Right ventricle myocardium inferior (tissue), 1 donor: ENCODE results near the gene FAM72C. TPM values are rescaled to one million over a fixed set of nuclear protein-coding genes. Genes with fewer than 3 reads are reported as not detected.
"Not testable (repeated sequence)": the region's sequence is repeated elsewhere in the genome, so short reads cannot be mapped to it uniquely, and the experiment has no call there.

Experiments
- ATAC-seq: fragments of 200-7000 bp; cut with Tn5 transposase; one replicate; pipeline ENCODE4 v1.9.1; 2020; ENCODE audit warnings: mild to moderate bottlenecking, moderate library complexity
- DNase-seq: peaks from one replicate; pipeline ENCODE4 v3.0.0; 2021; ENCODE audit errors: missing footprints
- intact Hi-C: fragments of 100-400 bp; cut with DNase I; formaldehyde crosslinking; loops from one replicate; pipeline ENCODE4 v1.11.0; 2022
- long read RNA-seq: library from polyadenylated mRNA; unstranded; transcript quantifications from one replicate; pipeline ENCODE4 v2.0.0, GENCODE V29; 2021
- total RNA-seq: library from RNA; stranded (reverse); fragmentation: NEBNext Ultra II Directional; extraction: Animal tissue kit (Norgen Biotek cat#: 25700); gene quantifications from one replicate; pipeline ENCODE4 v1.2.1, GENCODE V29; 2021
- donor health status: DM: no; HTN: yes; CAD: no; lungs with severe emphysema.

Gene FAM72C
- total RNA-seq: 0.14 TPM
- long read RNA-seq: 0 reads

GRCh38 chr1:143971924-143972700, at the start of gene FAM72C:
FAM72C (minus strand) TSS chr1:143971986; CDS start chr1:143971141, 845 bp downstream.
- intact Hi-C loops, DNase-seq: not testable (repeated sequence)
- ATAC-seq: peak; percentile 92

GRCh38 chr1:144020001-144020738, 48.4 kb upstream of the FAM72C start:
- ATAC-seq, intact Hi-C loops, DNase-seq: not testable (repeated sequence)

- intact Hi-C loops, ATAC-seq, DNase-seq: not testable (repeated sequence)
These were observed 47.3 kb upstream of the FAM72C start for GRCh38 chr1:144019101-144019500.

GRCh38 chr1:144015180-144015966, 43.6 kb upstream of the FAM72C start:
- intact Hi-C loops, DNase-seq: not testable (repeated sequence)
- peak; percentile 51 for ATAC-seq

GRCh38 chr1:144014528-144014927, 42.7 kb upstream of the FAM72C start:
- ATAC-seq, DNase-seq, intact Hi-C loops: not testable (repeated sequence)

- intact Hi-C loops, DNase-seq, ATAC-seq: not testable (repeated sequence)
These were observed 42.3 kb upstream of the FAM72C start for GRCh38 chr1:144014121-144014520.

- peak; percentile 77 for ATAC-seq
- DNase-seq, intact Hi-C loops: not testable (repeated sequence)
These were observed 40.5 kb upstream of the FAM72C start for GRCh38 chr1:144012168-144012733.

- intact Hi-C loops, ATAC-seq, DNase-seq: not testable (repeated sequence)
These were observed 37.6 kb upstream of the FAM72C start for GRCh38 chr1:144009410-144009809.

GRCh38 chr1:144004259-144004658, 32.5 kb upstream of the FAM72C start:
- DNase-seq, intact Hi-C loops, ATAC-seq: not testable (repeated sequence)

GRCh38 chr1:144003306-144004029, 31.7 kb upstream of the FAM72C start:
- intact Hi-C loops, ATAC-seq, DNase-seq: not testable (repeated sequence)

- intact Hi-C loops, DNase-seq: not testable (repeated sequence)
- ATAC-seq: peak; percentile 50
These were observed 30.5 kb upstream of the FAM72C start for GRCh38 chr1:144002141-144002881.

GRCh38 chr1:144001077-144001476, 29.3 kb upstream of the FAM72C start:
- intact Hi-C loops, ATAC-seq: not testable (repeated sequence)
- peak; percentile 4 for DNase-seq

- DNase-seq, ATAC-seq, intact Hi-C loops: not testable (repeated sequence)
These were observed 24.2 kb upstream of the FAM72C start for GRCh38 chr1:143996020-143996419.

- intact Hi-C loops, ATAC-seq: not testable (repeated sequence)
These were observed 21.6 kb upstream of the FAM72C start for GRCh38 chr1:143993301-143993907.

GRCh38 chr1:143990699-143991098, 18.9 kb upstream of the FAM72C start:
- intact Hi-C loops, DNase-seq, ATAC-seq: not testable (repeated sequence)

More at GRCh38 chr1:143993301-143993907, 21.6 kb upstream of the FAM72C start:
- not testable (repeated sequence) for DNase-seq

GRCh38 chr1:143989719-143990118, 17.9 kb upstream of the FAM72C start:
- DNase-seq, intact Hi-C loops: not testable (repeated sequence)
- ATAC-seq: peak; percentile 66

GRCh38 chr1:143989427-143989712, 17.6 kb upstream of the FAM72C start:
- DNase-seq, ATAC-seq, intact Hi-C loops: not testable (repeated sequence)
